AG09309 (cell line): ENCODE data around the gene PI3.
"Not testable (repeated sequence)": the region's sequence is repeated elsewhere in the genome, so short reads cannot be mapped to it uniquely, and the experiment has no call there.

ENCODE experiments used
- DNase-seq: peaks from one replicate; pipeline ENCODE4 v3.0.0-alpha.2; 2010; ENCODE audit warnings: low read depth
- H3K4me3 ChIP-seq: 2 replicates; pipeline ENCODE4 v1.5.1; 2011; ENCODE audit warnings: mild to moderate bottlenecking, low read depth, low read length, moderate library complexity; ENCODE audit not compliant: control insufficient read depth
- TF ChIP-seq, protein P1 (sequence below): IDR thresholded peaks from 2 replicates; pipeline ENCODE4 v1.5.1; 2011; ENCODE audit warnings: mild to moderate bottlenecking, low read depth, low read length, inconsistent platforms; ENCODE audit not compliant: insufficient read depth, control insufficient read depth; ENCODE audit errors: missing control alignments

The PI3 gene

GRCh38 chr20:45149062-45149461, 25.6 kb upstream of the PI3 start:
- H3K4me3 ChIP-seq = no peak overlapping the region
- TF ChIP-seq, protein P1, sequence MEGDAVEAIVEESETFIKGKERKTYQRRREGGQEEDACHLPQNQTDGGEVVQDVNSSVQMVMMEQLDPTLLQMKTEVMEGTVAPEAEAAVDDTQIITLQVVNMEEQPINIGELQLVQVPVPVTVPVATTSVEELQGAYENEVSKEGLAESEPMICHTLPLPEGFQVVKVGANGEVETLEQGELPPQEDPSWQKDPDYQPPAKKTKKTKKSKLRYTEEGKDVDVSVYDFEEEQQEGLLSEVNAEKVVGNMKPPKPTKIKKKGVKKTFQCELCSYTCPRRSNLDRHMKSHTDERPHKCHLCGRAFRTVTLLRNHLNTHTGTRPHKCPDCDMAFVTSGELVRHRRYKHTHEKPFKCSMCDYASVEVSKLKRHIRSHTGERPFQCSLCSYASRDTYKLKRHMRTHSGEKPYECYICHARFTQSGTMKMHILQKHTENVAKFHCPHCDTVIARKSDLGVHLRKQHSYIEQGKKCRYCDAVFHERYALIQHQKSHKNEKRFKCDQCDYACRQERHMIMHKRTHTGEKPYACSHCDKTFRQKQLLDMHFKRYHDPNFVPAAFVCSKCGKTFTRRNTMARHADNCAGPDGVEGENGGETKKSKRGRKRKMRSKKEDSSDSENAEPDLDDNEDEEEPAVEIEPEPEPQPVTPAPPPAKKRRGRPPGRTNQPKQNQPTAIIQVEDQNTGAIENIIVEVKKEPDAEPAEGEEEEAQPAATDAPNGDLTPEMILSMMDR = no peak
- no peak for DNase-seq

DNA sequence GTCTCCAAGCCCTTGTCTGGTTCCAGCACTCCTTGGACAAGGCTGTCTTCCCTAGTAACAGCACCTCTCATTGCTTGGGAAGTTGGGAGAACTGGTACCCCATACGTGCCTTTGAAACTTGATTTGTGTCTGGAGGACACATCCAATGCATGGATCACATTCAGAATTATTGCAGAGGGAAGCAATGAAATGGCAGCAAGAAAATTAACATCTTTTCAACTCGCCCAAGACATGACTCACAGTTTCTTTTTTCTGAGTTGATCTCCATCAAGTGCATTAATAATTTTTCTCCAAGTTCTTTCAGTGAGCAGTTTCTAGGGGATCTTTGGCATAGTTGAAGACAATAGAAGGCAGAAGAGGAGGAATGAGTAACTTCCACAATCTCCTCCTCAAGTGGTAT, 22.3 kb upstream of the PI3 start:
- no peak for DNase-seq
- TF ChIP-seq, protein P1 = no peak
- H3K4me3 ChIP-seq = no peak overlapping the region

GRCh38 chr20:45153147-45153546, 21.6 kb upstream of the PI3 start:
- TF ChIP-seq, protein P1 = no peak
- DNase-seq = no peak
- no peak overlapping the region for H3K4me3 ChIP-seq

GRCh38 chr20:45153752-45154151, 20.9 kb upstream of the PI3 start:
- no peak overlapping the region for H3K4me3 ChIP-seq
- DNase-seq = no peak
- TF ChIP-seq, protein P1 = no peak

GRCh38 chr20:45154183-45154582, 20.5 kb upstream of the PI3 start:
- no peak for DNase-seq
- H3K4me3 ChIP-seq = no peak overlapping the region
- TF ChIP-seq, protein P1 = peak; percentile 33

- DNase-seq, H3K4me3 ChIP-seq: not testable (repeated sequence)
Observed at GRCh38 chr20:45154794-45155193, 19.9 kb upstream of the PI3 start.

- TF ChIP-seq, protein P1 = no peak
- no peak for DNase-seq
- no peak overlapping the region for H3K4me3 ChIP-seq
Observed at GRCh38 chr20:45156713-45157112, 18.0 kb upstream of the PI3 start.
